Upper lobe of left lung (tissue), 4 donors: ENCODE results near the gene CUTC.

Experiments used
- POLR2AphosphoS5 ChIP-seq, 2 donors: sonication (generic); formaldehyde crosslinking; IDR thresholded peaks; one replicate each; pipeline ENCODE4 v1.5.1; 2017; ENCODE audit warnings: antibody characterized with exemption in 2 of 2
- TF ChIP-seq, protein P1 (sequence below), 6 experiments: fragments of 450-650 bp in 4 of 6; fragments of 200-600 bp in 2 of 6; sonication (generic) in 2 of 6; IDR thresholded peaks; one replicate each; pipeline ENCODE4 v1.5.1; 2016 to 2019; ENCODE audit warnings: antibody characterized with exemption in 6 of 6

DNA sequence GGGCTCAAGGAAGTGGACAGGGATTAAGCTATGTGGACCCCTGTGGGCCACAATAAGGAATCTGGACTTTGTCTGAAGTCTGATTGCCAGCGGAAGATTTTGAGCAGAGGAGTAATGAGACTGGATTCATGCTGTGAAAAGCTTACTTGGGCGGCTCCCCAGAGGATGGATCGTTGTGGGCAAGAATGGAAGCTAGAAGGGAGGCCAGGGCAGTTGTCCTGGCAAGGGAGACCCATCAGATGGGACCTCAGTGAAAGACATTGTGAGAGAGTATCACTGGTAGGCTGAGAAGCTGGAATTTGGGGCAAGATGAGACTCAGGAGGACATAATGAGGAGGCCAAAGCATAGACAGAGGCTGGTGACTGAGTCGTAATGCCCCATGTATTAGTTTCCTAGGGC lies 66.0 kb downstream of the CUTC start:
- no peak for TF ChIP-seq POLR2AphosphoS5 (IDR thresholded peaks at IDR 0.05)
- TF ChIP-seq, protein P1, sequence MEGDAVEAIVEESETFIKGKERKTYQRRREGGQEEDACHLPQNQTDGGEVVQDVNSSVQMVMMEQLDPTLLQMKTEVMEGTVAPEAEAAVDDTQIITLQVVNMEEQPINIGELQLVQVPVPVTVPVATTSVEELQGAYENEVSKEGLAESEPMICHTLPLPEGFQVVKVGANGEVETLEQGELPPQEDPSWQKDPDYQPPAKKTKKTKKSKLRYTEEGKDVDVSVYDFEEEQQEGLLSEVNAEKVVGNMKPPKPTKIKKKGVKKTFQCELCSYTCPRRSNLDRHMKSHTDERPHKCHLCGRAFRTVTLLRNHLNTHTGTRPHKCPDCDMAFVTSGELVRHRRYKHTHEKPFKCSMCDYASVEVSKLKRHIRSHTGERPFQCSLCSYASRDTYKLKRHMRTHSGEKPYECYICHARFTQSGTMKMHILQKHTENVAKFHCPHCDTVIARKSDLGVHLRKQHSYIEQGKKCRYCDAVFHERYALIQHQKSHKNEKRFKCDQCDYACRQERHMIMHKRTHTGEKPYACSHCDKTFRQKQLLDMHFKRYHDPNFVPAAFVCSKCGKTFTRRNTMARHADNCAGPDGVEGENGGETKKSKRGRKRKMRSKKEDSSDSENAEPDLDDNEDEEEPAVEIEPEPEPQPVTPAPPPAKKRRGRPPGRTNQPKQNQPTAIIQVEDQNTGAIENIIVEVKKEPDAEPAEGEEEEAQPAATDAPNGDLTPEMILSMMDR (IDR thresholded peaks at IDR 0.05): no peak
